HL-60 (cell line): ENCODE data around the gene PLA2G7.
A peak's percentile ranks its signal among the peaks of the same experiment; 100 is the strongest.

Source experiments
- DNase-seq, 2 experiments: peaks; one replicate each; pipeline ENCODE4 v3.0.0-alpha.2; 2010 to 2020; ENCODE audit warnings: low read depth in 1 of 2, low spot score in 1 of 2
- H3K27ac ChIP-seq: fragments of 250-450 bp; sonication (Bioruptor Pico); replicated peaks from 2 replicates; pipeline ENCODE4 v1.5.1; 2020; ENCODE audit warnings: mild to moderate bottlenecking, moderate library complexity
- H3K27me3 ChIP-seq: fragments of 250-450 bp; sonication (Bioruptor Pico); 2 replicates; pipeline ENCODE4 v1.5.1; 2021; ENCODE audit warnings: mild to moderate bottlenecking, moderate library complexity; ENCODE audit not compliant: insufficient read depth, poor library complexity, severe bottlenecking
- H3K4me3 ChIP-seq: replicated peaks from 2 replicates; pipeline ENCODE4 v1.5.1; 2011; ENCODE audit warnings: mild to moderate bottlenecking, control low read depth, low read length; ENCODE audit not compliant: insufficient read depth
- CTCF ChIP-seq: IDR thresholded peaks from one replicate; pipeline ENCODE4 v1.5.1; 2011; ENCODE audit warnings: low read length, control low read depth, inconsistent platforms; ENCODE audit not compliant: insufficient read depth
- GABPA ChIP-seq: IDR thresholded peaks from 2 replicates; pipeline ENCODE4 v1.6.1; 2012; ENCODE audit warnings: low read depth
- POLR2AphosphoS5 ChIP-seq: IDR thresholded peaks from 2 replicates; pipeline ENCODE4 v1.6.1; 2012; ENCODE audit warnings: low read depth
- REST ChIP-seq: IDR thresholded peaks from 2 replicates; pipeline ENCODE4 v1.6.1; 2012; ENCODE audit warnings: low read depth; ENCODE audit not compliant: insufficient replicate concordance
- SPI1 ChIP-seq: IDR thresholded peaks from 2 replicates; pipeline ENCODE4 v1.6.1; 2012; ENCODE audit warnings: low read depth, mild to moderate bottlenecking, borderline replicate concordance

The PLA2G7 gene

GRCh38 chr6:46741482-46741881, 6.3 kb upstream of the PLA2G7 start:
- no peak for DNase-seq
- H3K27me3 ChIP-seq = peaks cover 2% of the 10 kb centered on the region
- TF ChIP-seq REST (no peak), SPI1 (no peak), GABPA (no peak), CTCF (no peak), POLR2AphosphoS5 (no peak)
- H3K4me3 ChIP-seq = no peak overlapping the region
- no peak overlapping the region for H3K27ac ChIP-seq

- peaks cover 21% of the 10 kb centered on the region for H3K27me3 ChIP-seq
- no peak overlapping the region for H3K27ac ChIP-seq
- DNase-seq = no peak
- TF ChIP-seq POLR2AphosphoS5 = no peak
- TF ChIP-seq CTCF = no peak
- TF ChIP-seq SPI1 = no peak
- no peak for TF ChIP-seq GABPA
- no peak for TF ChIP-seq REST
- H3K4me3 ChIP-seq = no peak overlapping the region
Observed at GRCh38 chr6:46736906-46737305, 1.7 kb upstream of the PLA2G7 start.

- TF ChIP-seq GABPA = no peak
- no peak for TF ChIP-seq CTCF
- Histone ChIP-seq H3K27me3 (peaks cover 21% of the 10 kb centered on the region), H3K27ac (no peak overlapping the region), H3K4me3 (peak overlapping the region; percentile 61)
- DNase-seq = no peak
Observed at GRCh38 chr6:46735720-46736031, 501 bp upstream of the PLA2G7 start.

GRCh38 chr6:46733341-46733801, 1.8 kb downstream of the PLA2G7 start:
- H3K27me3 ChIP-seq = peaks cover 21% of the 10 kb centered on the region
- TF ChIP-seq REST (no peak), CTCF (no peak), GABPA (no peak), SPI1 (no peak), POLR2AphosphoS5 (no peak)
- no peak for DNase-seq
- H3K4me3 ChIP-seq = no peak overlapping the region
- H3K27ac ChIP-seq = no peak overlapping the region
